Measurements from ENCODE around the gene OLA1.
A peak's percentile ranks its signal among the peaks of the same experiment; 100 is the strongest.

OLA1 gene

GRCh38 chr2:174058456-174058855 is 189.9 kb downstream of the OLA1 start:
- DNase-seq, result no peak

- DNase-seq, result no peak
Measured at GRCh38 chr2:174058026-174058425, 190.3 kb downstream of the OLA1 start.

- DNase-seq, result no peak
Measured at GRCh38 chr2:174054926-174055325, 193.4 kb downstream of the OLA1 start.

- DNase-seq, result no peak
Measured at GRCh38 chr2:174053355-174054151, 194.8 kb downstream of the OLA1 start.

GRCh38 chr2:174052584-174052976 is 195.8 kb downstream of the OLA1 start:
- DNase-seq, result no peak

GRCh38 chr2:174051741-174052583 is 196.4 kb downstream of the OLA1 start:
- no peak for DNase-seq

- no peak for DNase-seq
Measured at GRCh38 chr2:174051068-174051467, 197.3 kb downstream of the OLA1 start.

- DNase-seq, result no peak
Measured at GRCh38 chr2:174049895-174050294, 198.4 kb downstream of the OLA1 start.

GRCh38 chr2:174048243-174048642 is 200.1 kb downstream of the OLA1 start:
- no peak for DNase-seq

GRCh38 chr2:174047746-174048145 is 200.6 kb downstream of the OLA1 start:
- DNase-seq, result no peak

GRCh38 chr2:174046172-174046571 is 202.2 kb downstream of the OLA1 start:
- DNase-seq, result no peak

GRCh38 chr2:174044556-174044955 is 203.8 kb downstream of the OLA1 start:
- no peak for DNase-seq

GRCh38 chr2:174040417-174040701 is 208.0 kb downstream of the OLA1 start:
- no peak for DNase-seq

- peak; percentile 98 for DNase-seq
Measured at GRCh38 chr2:174039551-174040416, 208.5 kb downstream of the OLA1 start.

- DNase-seq, result no peak
Measured at GRCh38 chr2:174038462-174038861, 209.9 kb downstream of the OLA1 start.

GRCh38 chr2:174036825-174037224 is 211.5 kb downstream of the OLA1 start:
- DNase-seq, result no peak

GRCh38 chr2:174035981-174036742 is 212.2 kb downstream of the OLA1 start:
- DNase-seq, result no peak

- no peak for DNase-seq
Measured at GRCh38 chr2:174035117-174035635, 213.2 kb downstream of the OLA1 start.

- DNase-seq, result no peak
Measured at GRCh38 chr2:174033163-174033550, 215.2 kb downstream of the OLA1 start.

- DNase-seq, result no peak
Measured at GRCh38 chr2:174031226-174031625, 217.1 kb downstream of the OLA1 start.

- no peak for DNase-seq
Measured at GRCh38 chr2:174028935-174029334, 219.4 kb downstream of the OLA1 start.

- no peak for DNase-seq
Measured at GRCh38 chr2:174027956-174028355, 220.4 kb downstream of the OLA1 start.

Measured in NCI-H510A treated with DMSO at 0.1 percent for 48 hours (cell line).